Prostate gland (tissue), 2 donors: ENCODE results near the gene LRFN3.

Source experiments
- POLR2A ChIP-seq: fragments of 450-650 bp; IDR thresholded peaks from one replicate; pipeline ENCODE4 v1.6.1; 2016; ENCODE audit warnings: antibody characterized with exemption, mild to moderate bottlenecking
- POLR2AphosphoS5 ChIP-seq: sonication (generic); formaldehyde crosslinking; IDR thresholded peaks from one replicate; pipeline ENCODE4 v1.6.1; 2017; ENCODE audit warnings: antibody characterized with exemption
- TF ChIP-seq, protein P1 (sequence below), 4 experiments: fragments of 200-600 bp in 2 of 4; fragments of 450-650 bp in 2 of 4; sonication (generic) in 2 of 4; IDR thresholded peaks; 1 replicate in 3 of 4; 2 replicates in 1 of 4; pipeline ENCODE4 v1.5.1; 2016 to 2019; ENCODE audit warnings: antibody characterized with exemption in 4 of 4, mild to moderate bottlenecking in 2 of 4, moderate library complexity in 2 of 4

DNA sequence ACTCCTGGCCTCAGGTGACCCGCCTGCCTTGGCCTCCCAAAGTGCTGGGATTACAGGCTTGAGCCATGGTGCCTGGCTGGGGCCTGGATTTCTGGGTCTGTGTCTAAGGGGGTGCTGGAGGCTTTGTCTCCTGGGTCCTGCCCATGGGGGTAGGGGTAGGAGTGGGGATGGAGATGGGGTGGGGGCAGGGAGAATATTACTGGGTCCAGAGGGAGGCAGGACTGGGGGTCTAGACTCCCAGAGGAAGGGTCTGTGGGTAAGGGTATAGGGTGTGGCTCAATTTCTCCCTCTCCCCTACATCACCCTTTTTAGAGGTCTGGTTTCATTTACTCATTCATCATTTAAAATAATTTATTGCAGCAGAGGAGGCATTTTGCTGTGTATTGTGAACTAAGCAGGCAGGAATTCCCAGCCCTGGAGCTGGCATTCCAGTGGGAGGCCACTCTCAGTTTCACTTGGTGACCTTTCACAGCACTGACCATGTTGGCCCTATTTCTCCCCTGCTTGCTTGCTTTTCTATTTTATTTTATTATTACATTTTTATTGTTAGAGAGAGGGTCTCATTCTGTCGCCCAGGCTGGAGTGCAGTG lies 35.0 kb upstream of the LRFN3 start:
- TF ChIP-seq, protein P1, sequence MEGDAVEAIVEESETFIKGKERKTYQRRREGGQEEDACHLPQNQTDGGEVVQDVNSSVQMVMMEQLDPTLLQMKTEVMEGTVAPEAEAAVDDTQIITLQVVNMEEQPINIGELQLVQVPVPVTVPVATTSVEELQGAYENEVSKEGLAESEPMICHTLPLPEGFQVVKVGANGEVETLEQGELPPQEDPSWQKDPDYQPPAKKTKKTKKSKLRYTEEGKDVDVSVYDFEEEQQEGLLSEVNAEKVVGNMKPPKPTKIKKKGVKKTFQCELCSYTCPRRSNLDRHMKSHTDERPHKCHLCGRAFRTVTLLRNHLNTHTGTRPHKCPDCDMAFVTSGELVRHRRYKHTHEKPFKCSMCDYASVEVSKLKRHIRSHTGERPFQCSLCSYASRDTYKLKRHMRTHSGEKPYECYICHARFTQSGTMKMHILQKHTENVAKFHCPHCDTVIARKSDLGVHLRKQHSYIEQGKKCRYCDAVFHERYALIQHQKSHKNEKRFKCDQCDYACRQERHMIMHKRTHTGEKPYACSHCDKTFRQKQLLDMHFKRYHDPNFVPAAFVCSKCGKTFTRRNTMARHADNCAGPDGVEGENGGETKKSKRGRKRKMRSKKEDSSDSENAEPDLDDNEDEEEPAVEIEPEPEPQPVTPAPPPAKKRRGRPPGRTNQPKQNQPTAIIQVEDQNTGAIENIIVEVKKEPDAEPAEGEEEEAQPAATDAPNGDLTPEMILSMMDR (IDR thresholded peaks at IDR 0.05), result no peak
- TF ChIP-seq POLR2AphosphoS5 (no peak), POLR2A (no peak)
